Neural crest cell (in vitro differentiated cells): ENCODE measurements around the gene FOXN4. TPM values are rescaled to one million over a fixed set of nuclear protein-coding genes. Genes with fewer than 3 reads are reported as not detected.
"Not testable (repeated sequence)": the region's sequence is repeated elsewhere in the genome, so short reads cannot be mapped to it uniquely, and the experiment has no call there.

ENCODE experiments used
- DNase-seq: peaks from one replicate; pipeline ENCODE4 v3.0.0; 2021; ENCODE audit warnings: low read depth, mixed read lengths, low spot score
- H3K27ac Mint-ChIP-seq: one replicate; pipeline ENCODE4 v1.8.0; 2021; ENCODE audit warnings: mild to moderate bottlenecking, mixed read lengths; ENCODE audit not compliant: unreplicated experiment
- H3K27me3 Mint-ChIP-seq: 2 replicates; pipeline ENCODE4 v1.8.0; 2021; ENCODE audit warnings: low read depth, mild to moderate bottlenecking, mixed read lengths
- H3K36me3 Mint-ChIP-seq: 2 replicates; pipeline ENCODE4 v1.8.0; 2021; ENCODE audit warnings: low read depth, mild to moderate bottlenecking, mixed read lengths
- H3K4me1 Mint-ChIP-seq: 2 replicates; pipeline ENCODE4 v1.8.0; 2021; ENCODE audit warnings: mixed read lengths
- H3K4me3 Mint-ChIP-seq: one replicate; pipeline ENCODE4 v1.8.0; 2021; ENCODE audit warnings: mild to moderate bottlenecking, mixed read lengths
- H3K9me3 Mint-ChIP-seq: 2 replicates; pipeline ENCODE4 v1.8.0; 2021; ENCODE audit warnings: mixed read lengths
- CTCF ChIP-seq: fragments of 200-600 bp; sonication (generic); conservative IDR thresholded peaks from 2 replicates; pipeline ENCODE4 v1.5.0; 2021; ENCODE audit warnings: antibody characterized with exemption, mild to moderate bottlenecking
- total RNA-seq: library from RNA; stranded (reverse); gene quantifications from 2 replicates; pipeline ENCODE4 v1.2.1, GENCODE V29; 2021

FOXN4 gene
- total RNA-seq, 1 donor from 2014 or later, result 1.7 TPM

GRCh38 chr12:109331301-109331952 is 22.3 kb upstream of the FOXN4 start:
- H3K4me1 Mint-ChIP-seq, result no peaks in the 10 kb centered on the region
- H3K9me3 Mint-ChIP-seq, result no peaks in the 10 kb centered on the region
- H3K36me3 Mint-ChIP-seq, result no peaks in the 10 kb centered on the region
- no peak for TF ChIP-seq CTCF
- no peak for DNase-seq
- H3K27ac Mint-ChIP-seq, result no peak overlapping the region
- peaks cover 11% of the 10 kb centered on the region for H3K27me3 Mint-ChIP-seq
- no peak overlapping the region for H3K4me3 Mint-ChIP-seq

GRCh38 chr12:109330282-109331230 is 21.5 kb upstream of the FOXN4 start:
- no peaks in the 10 kb centered on the region for H3K9me3 Mint-ChIP-seq
- H3K4me1 Mint-ChIP-seq, result no peaks in the 10 kb centered on the region
- peaks cover 14% of the 10 kb centered on the region for H3K27me3 Mint-ChIP-seq
- no peak for DNase-seq
- H3K27ac Mint-ChIP-seq, result no peak overlapping the region
- H3K4me3 Mint-ChIP-seq, result no peak overlapping the region
- no peaks in the 10 kb centered on the region for H3K36me3 Mint-ChIP-seq
- TF ChIP-seq CTCF, result no peak

- Mint-ChIP-seq H3K27ac (no peak overlapping the region), H3K4me1 (no peaks in the 10 kb centered on the region), H3K4me3 (no peak overlapping the region), H3K27me3 (peaks cover 18% of the 10 kb centered on the region), H3K9me3 (no peaks in the 10 kb centered on the region), H3K36me3 (no peaks in the 10 kb centered on the region)
- TF ChIP-seq CTCF, result no peak
- DNase-seq, result no peak
These were observed 20.6 kb upstream of the FOXN4 start for GRCh38 chr12:109329686-109330085.

- no peak for DNase-seq
- no peak for TF ChIP-seq CTCF
- Mint-ChIP-seq H3K36me3 (no peaks in the 10 kb centered on the region), H3K27ac (no peak overlapping the region), H3K9me3 (no peaks in the 10 kb centered on the region), H3K27me3 (peaks cover 22% of the 10 kb centered on the region), H3K4me3 (no peak overlapping the region), H3K4me1 (no peaks in the 10 kb centered on the region)
These were observed 19.9 kb upstream of the FOXN4 start for GRCh38 chr12:109329003-109329402.

- H3K4me3 Mint-ChIP-seq, DNase-seq, H3K9me3 Mint-ChIP-seq, H3K36me3 Mint-ChIP-seq, H3K27ac Mint-ChIP-seq, H3K4me1 Mint-ChIP-seq: not testable (repeated sequence)
- H3K27me3 Mint-ChIP-seq, result peaks cover 65% of the 10 kb centered on the region
These were observed 12.2 kb upstream of the FOXN4 start for GRCh38 chr12:109321294-109321693.
